H1 (cell line): ENCODE data around the gene CIB2. TPM values are rescaled to one million over a fixed set of nuclear protein-coding genes. Genes with fewer than 3 reads are reported as not detected.

ENCODE experiments used
- ASH2L ChIP-seq: fragments of 200-600, 300-600 bp; sonication (generic); IDR thresholded peaks from one replicate; pipeline ENCODE4 v1.7.1; 2017; ENCODE audit warnings: low read length
- CBX5 ChIP-seq: fragments of 300-800, 300-1000 bp; sonication (generic); IDR thresholded peaks from 2 replicates; pipeline ENCODE4 v1.7.1; 2016; ENCODE audit warnings: antibody characterized with exemption, low read length, low read depth
- CREB1 ChIP-seq: IDR thresholded peaks from 2 replicates; pipeline ENCODE4 v1.6.1; 2012; ENCODE audit warnings: inconsistent platforms
- FOSL1 ChIP-seq: IDR thresholded peaks from 2 replicates; pipeline ENCODE4 v1.6.1; 2011; ENCODE audit warnings: mild to moderate bottlenecking, low read depth, low read length, moderate library complexity; ENCODE audit not compliant: insufficient read depth
- polyA plus RNA-seq, 7 experiments: library from polyadenylated mRNA; depleted of rRNA in 3 of 7; stranded (reverse) in 5 of 7; unstranded in 2 of 7; fragments of >200 nt in 5 of 7; fragments of 200-250 nt in 2 of 7; gene quantifications; 1 replicate in 5 of 7; 2 replicates in 1 of 7; 4 replicates in 1 of 7; pipeline versions ENCODE4 v1.2.1 to v1.2.3, GENCODE V29; 2011 to 2013; ENCODE audit warnings: missing spikeins in 2 of 7, mixed read lengths in 2 of 7
- total RNA-seq: library from RNA; stranded (reverse); fragmentation: NEBNext Ultra II Directional; extraction: Animal tissue kit (Norgen Biotek cat#: 25700); gene quantifications from 2 replicates; pipeline ENCODE4 v1.2.1, GENCODE V29; 2021

The CIB2 gene
- total and polyA plus RNA-seq, 2 of the 8 experiments (the other 6 are each of a cell fraction or from before 2014, with no cell fraction given): 41.5 to 45.8 TPM

- TF ChIP-seq CBX5 (no peak), ASH2L (no peak), FOSL1 (no peak), CREB1 (no peak)
These were observed 66.7 kb downstream of the CIB2 start (continued) for GRCh38 chr15:78064544-78064943.
